GM12872 (cell line): ENCODE results near the gene CTAGE9.

Source experiments
- TF ChIP-seq, protein P1 (sequence below): IDR thresholded peaks from 3 replicates; pipeline ENCODE4 v1.5.1; 2011; ENCODE audit warnings: low read depth, mild to moderate bottlenecking, low read length, moderate library complexity; ENCODE audit not compliant: insufficient read depth

CTAGE9 gene

DNA sequence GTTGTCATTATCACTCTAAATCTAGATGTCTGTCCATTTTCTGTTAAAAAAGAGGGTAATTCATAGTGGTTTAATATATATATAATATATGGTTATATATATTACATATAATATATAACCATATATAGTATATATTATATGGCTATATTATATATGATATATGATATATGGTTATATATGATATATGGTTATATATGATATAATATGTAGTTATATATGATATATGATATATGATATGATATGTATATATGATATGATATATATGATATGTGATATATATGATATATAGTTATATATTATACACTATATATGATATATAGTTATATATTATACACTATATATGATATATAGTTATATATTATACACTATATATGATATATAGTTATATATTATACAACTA lies 18.2 kb downstream of the CTAGE9 start:
- TF ChIP-seq, protein P1, sequence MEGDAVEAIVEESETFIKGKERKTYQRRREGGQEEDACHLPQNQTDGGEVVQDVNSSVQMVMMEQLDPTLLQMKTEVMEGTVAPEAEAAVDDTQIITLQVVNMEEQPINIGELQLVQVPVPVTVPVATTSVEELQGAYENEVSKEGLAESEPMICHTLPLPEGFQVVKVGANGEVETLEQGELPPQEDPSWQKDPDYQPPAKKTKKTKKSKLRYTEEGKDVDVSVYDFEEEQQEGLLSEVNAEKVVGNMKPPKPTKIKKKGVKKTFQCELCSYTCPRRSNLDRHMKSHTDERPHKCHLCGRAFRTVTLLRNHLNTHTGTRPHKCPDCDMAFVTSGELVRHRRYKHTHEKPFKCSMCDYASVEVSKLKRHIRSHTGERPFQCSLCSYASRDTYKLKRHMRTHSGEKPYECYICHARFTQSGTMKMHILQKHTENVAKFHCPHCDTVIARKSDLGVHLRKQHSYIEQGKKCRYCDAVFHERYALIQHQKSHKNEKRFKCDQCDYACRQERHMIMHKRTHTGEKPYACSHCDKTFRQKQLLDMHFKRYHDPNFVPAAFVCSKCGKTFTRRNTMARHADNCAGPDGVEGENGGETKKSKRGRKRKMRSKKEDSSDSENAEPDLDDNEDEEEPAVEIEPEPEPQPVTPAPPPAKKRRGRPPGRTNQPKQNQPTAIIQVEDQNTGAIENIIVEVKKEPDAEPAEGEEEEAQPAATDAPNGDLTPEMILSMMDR, result no peak

DNA sequence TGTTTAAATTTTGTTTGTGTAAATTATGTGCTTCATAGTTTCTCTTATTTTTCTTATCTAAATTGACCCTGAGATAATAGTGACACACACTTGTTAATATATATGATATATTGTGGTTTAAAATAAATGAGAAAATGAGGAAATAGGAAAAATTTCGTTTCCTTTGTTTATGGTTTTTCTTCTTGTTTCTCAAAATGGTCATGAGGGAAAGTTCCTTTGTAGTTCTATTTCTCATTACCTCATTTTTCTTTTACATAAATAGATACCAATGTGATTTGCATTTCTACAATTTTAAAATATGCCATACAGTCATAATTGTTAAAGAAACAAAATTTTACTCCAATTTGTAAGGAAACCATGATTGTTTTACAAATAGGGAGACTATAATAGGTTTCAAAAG lies 18.8 kb downstream of the CTAGE9 start:
- TF ChIP-seq, protein P1, result no peak

DNA sequence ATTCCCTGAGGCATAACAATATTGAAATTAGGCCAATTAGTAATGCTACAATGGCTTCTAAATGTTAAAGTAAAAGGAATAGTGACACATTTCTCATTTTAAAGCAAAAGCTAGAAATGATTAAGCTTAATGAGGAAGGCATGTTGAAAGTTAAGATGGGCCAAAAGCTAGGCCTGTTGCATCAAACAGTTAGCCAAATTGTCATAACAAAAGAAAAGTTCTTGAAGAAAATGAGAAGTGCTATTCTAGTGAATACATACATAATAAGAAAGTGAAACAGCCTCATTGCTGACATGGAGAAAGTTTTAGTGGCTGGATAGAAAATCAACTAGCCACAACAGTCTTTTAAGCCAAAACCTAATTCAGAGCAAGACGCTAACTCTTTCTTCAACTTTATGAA lies 22.5 kb downstream of the CTAGE9 start:
- TF ChIP-seq, protein P1, result no peak

DNA sequence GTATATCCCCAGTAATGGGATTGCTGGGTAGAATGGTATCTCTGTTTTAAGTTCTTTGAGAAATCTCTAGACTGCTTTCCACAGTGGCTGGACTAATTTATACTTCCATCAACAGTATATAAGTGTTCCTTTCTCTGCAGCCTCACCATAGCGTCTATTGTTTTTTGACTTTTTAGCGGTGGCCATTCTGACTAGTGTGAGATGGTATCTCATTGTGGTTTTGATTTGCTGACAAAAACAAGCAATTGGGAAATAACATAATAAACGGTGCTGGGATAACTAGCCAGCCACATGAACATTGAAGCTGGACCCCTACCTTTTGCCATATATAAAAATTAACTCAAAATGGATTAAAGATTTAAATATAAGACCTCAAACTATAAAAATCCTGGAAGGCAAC lies 23.8 kb downstream of the CTAGE9 start:
- TF ChIP-seq, protein P1, result no peak

DNA sequence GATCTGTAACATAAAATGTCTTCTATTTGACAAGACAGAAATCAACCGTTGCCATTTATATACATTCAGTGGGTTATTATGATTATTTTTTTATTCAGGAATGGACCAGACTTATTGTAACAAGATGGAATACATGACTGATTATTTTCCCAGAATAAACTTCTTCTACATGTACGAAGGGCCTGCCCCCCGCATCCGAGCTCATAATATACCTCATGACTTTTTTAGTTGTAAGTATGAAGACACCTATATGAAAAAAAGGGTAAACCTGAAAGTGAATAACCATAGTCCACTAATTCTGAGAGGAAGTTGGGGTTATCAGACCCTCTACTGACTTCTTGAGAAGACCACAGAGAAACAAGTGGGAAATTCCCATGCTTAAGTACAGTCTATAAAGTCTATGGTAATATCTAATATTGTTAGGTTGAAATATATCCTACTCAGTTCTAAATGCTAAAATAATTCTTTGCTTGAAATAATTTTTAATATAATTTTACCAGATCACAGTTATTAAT lies 25.5 kb downstream of the CTAGE9 start:
- TF ChIP-seq, protein P1, result no peak

DNA sequence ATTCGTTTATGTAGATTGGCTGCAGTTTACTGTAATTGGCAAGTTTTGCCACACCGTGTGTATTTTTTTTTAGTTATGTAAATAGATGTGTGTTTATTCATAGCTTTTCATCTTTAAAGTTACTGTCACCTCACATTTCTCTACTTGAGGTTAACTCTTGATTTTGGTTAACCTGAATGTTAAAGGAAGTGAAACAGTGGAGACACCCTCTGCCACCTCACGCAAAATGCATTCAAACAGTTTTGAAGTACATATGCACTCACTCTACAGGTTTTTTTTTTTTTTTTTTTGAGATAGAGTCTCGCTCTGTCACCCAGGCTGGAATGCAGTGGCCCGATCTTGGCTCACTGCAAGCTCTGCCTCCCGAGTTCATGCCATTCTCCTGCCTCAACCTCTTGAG lies 27.3 kb downstream of the CTAGE9 start:
- TF ChIP-seq, protein P1, result no peak

DNA sequence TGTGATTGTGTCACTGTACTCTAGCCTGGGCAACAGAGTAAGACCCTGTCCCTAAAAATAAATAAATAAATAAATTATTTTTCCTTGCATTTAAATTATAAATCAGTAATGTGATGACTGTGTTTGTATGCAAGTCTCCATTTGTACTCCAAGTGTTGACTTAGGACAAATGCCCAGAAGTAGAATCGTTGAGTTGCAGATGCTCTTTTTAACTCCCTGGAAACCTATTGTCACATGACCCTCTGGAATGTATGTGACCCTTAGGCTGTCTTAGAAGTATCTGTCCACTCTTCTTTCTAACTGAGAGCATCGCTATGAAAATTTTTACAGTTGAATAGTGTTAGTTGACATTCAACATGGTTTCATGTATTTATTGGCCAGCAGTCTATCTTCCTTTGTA lies 28.4 kb downstream of the CTAGE9 start:
- TF ChIP-seq, protein P1, result no peak
